ENCODE data around the gene FMN1. TPM values are rescaled to one million over a fixed set of nuclear protein-coding genes. Genes with fewer than 3 reads are reported as not detected.

The FMN1 gene
- polyA plus RNA-seq, 2 donors, result 1.0 to 2.1 TPM

DNA sequence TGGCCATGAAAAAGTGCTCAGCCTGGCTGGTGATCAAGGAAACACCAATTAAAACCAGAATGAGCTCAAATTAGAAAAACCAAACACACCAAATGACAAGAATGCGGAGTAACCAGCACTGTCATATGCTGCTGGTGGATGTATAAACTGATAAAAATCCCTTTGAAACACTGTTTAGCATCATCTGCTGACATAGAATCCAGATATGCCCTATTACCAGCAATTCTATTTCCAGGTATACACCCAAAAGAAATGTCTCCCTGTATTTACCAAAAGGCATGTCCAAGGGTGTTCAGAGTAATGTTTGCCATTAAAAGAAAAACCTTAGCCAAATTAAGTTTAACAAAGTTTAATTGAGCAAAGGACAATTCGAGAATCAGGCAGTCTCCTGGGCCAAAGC, 138.6 kb downstream of the FMN1 start:
- H3K27me3 ChIP-seq (ENCODE audit: control insufficient read depth in 1 of 2, insufficient read depth in 2 of 2, low read length in 2 of 2), result no peaks in the 10 kb centered on the region
- no peak overlapping the region for H3K27ac ChIP-seq (ENCODE audit: low read depth in 2 of 2, low read length in 1 of 2)
- H3K4me1 ChIP-seq (ENCODE audit: control insufficient read depth in 2 of 2, insufficient read depth in 2 of 2, low read length in 1 of 2), result no peaks in the 10 kb centered on the region
- H3K36me3 ChIP-seq (ENCODE audit: control insufficient read depth in 2 of 2, insufficient read depth in 2 of 2, low read length in 1 of 2), result no peaks in the 10 kb centered on the region
- no peak overlapping the region for H3K4me3 ChIP-seq (ENCODE audit: low read depth in 1 of 2, low read length in 2 of 2)
- 82 to 84% methylated on average over 2 of the region's 2 CpGs for WGBS, 2 donors
- no peaks in the 10 kb centered on the region for H3K9me3 ChIP-seq (ENCODE audit: control insufficient read depth in 2 of 2, insufficient read depth in 1 of 2, low read depth in 1 of 2, low read length in 1 of 2)

DNA sequence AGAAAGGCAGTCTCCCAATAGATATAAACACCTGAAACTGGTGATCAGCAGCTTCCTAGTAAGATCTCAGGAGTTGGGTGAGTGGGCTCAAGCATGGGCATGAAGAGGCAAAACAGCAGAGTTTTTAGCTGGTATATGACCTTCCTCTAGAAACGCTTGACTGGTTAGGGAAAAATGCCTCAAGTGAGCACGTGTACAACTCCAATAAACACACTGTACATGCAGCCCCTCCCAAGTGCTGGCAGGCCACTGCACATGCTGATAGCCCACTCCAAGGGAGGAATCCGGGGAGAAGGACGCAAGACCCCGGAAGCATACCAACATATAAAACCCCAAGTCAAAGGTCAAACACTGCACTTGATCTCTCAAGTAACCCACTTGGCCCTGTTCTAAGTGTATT, 143.0 kb downstream of the FMN1 start:
- 72 to 74% methylated on average over 5 of the region's 5 CpGs for WGBS, 2 donors
- no peaks in the 10 kb centered on the region for H3K36me3 ChIP-seq (ENCODE audit: control insufficient read depth in 2 of 2, insufficient read depth in 2 of 2, low read length in 1 of 2)
- H3K27me3 ChIP-seq (ENCODE audit: control insufficient read depth in 1 of 2, insufficient read depth in 2 of 2, low read length in 2 of 2), result no peaks in the 10 kb centered on the region
- H3K4me3 ChIP-seq (ENCODE audit: low read depth in 1 of 2, low read length in 2 of 2), result no peak overlapping the region
- no peaks in the 10 kb centered on the region for H3K4me1 ChIP-seq (ENCODE audit: control insufficient read depth in 2 of 2, insufficient read depth in 2 of 2, low read length in 1 of 2)
- no peaks in the 10 kb centered on the region for H3K9me3 ChIP-seq (ENCODE audit: control insufficient read depth in 2 of 2, insufficient read depth in 1 of 2, low read depth in 1 of 2, low read length in 1 of 2)
- no peak overlapping the region for H3K27ac ChIP-seq (ENCODE audit: low read depth in 2 of 2, low read length in 1 of 2)

DNA sequence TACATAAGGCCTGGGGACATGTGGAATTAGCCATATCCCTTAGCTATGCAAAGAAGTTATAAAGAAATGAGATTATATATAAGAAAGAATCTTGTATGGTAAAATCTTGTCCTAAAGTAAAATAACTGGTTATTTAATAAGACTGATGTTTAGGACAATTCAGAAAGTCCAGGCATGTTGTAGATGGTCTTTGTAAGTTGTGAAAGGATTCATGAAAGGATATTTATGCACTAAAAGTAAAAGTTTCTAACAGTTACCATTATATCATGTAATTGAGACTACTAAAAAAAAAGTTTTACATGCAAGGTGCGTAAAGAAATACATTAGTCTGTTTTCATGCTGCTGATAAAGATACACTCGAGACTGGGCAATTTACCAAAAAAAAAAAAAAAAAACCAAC, 146.3 kb downstream of the FMN1 start:
- peaks cover 0 to 7% of the 10 kb centered on the region in 2 donors for H3K9me3 ChIP-seq (ENCODE audit: control insufficient read depth in 2 of 2, insufficient read depth in 1 of 2, low read depth in 1 of 2, low read length in 1 of 2)
- peaks cover 0 to 3% of the 10 kb centered on the region in 2 donors for H3K4me1 ChIP-seq (ENCODE audit: control insufficient read depth in 2 of 2, insufficient read depth in 2 of 2, low read length in 1 of 2)
- no peaks in the 10 kb centered on the region for H3K36me3 ChIP-seq (ENCODE audit: control insufficient read depth in 2 of 2, insufficient read depth in 2 of 2, low read length in 1 of 2)
- H3K27me3 ChIP-seq (ENCODE audit: control insufficient read depth in 1 of 2, insufficient read depth in 2 of 2, low read length in 2 of 2), result no peaks in the 10 kb centered on the region
- WGBS, 2 donors, result 84 to 86% methylated on average over 2 of the region's 2 CpGs
- no peak overlapping the region for H3K27ac ChIP-seq (ENCODE audit: low read depth in 2 of 2, low read length in 1 of 2)
- H3K4me3 ChIP-seq (ENCODE audit: low read depth in 1 of 2, low read length in 2 of 2), result no peak overlapping the region

DNA sequence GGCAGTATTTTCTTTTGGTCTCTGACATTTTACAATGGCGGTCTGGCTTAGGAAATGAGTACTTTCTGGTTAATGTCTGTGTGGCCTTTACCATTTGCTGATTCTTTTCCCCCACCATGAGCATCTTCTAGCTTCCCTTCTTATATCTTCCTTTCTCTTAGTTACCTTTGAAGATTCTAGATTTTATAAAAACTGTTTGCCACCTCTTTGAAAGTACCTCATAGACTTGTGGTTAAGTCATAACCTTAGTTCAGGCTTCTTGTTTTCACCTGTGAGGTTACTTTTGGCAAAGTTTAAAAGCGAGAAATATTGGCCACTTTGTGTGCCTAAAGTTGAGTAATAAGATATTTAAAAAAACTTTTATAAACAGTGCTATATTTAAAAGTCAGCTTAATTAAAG, 147.4 kb downstream of the FMN1 start:
- no peak overlapping the region for H3K4me3 ChIP-seq (ENCODE audit: low read depth in 1 of 2, low read length in 2 of 2)
- H3K9me3 ChIP-seq (ENCODE audit: control insufficient read depth in 2 of 2, insufficient read depth in 1 of 2, low read depth in 1 of 2, low read length in 1 of 2), result peaks cover 0 to 7% of the 10 kb centered on the region in 2 donors
- H3K27ac ChIP-seq (ENCODE audit: low read depth in 2 of 2, low read length in 1 of 2), result no peak overlapping the region
- H3K4me1 ChIP-seq (ENCODE audit: control insufficient read depth in 2 of 2, insufficient read depth in 2 of 2, low read length in 1 of 2), result peaks cover 0 to 3% of the 10 kb centered on the region in 2 donors
- no peaks in the 10 kb centered on the region for H3K36me3 ChIP-seq (ENCODE audit: control insufficient read depth in 2 of 2, insufficient read depth in 2 of 2, low read length in 1 of 2)
- H3K27me3 ChIP-seq (ENCODE audit: control insufficient read depth in 1 of 2, insufficient read depth in 2 of 2, low read length in 2 of 2), result no peaks in the 10 kb centered on the region
- 83 to 86% methylated on average over 2 of the region's 2 CpGs for WGBS, 2 donors

DNA sequence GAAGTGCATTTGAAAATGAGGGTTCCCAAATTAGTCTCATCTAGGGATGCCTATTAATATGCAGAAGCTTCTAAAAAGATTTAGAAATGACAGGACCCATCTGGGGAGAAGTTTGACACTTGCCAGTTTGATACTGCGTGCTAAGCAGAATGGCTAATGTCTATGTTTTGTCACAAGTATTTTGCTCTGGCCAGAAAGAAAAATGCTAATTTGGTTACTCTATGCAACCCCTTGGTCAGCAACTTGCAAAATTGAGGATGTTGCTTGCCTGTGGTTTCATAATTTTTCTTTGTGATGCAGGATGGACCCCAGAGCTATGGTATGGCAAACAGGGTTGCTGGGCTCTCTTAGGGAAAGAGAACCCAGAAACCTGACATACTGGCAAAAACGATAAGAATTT, 148.2 kb downstream of the FMN1 start:
- Histone ChIP-seq H3K4me1 (ENCODE audit: control insufficient read depth in 2 of 2, insufficient read depth in 2 of 2, low read length in 1 of 2) (peaks cover 0 to 3% of the 10 kb centered on the region in 2 donors), H3K4me3 (ENCODE audit: low read depth in 1 of 2, low read length in 2 of 2) (no peak overlapping the region), H3K9me3 (ENCODE audit: control insufficient read depth in 2 of 2, insufficient read depth in 1 of 2, low read depth in 1 of 2, low read length in 1 of 2) (peaks cover 0 to 7% of the 10 kb centered on the region in 2 donors), H3K36me3 (ENCODE audit: control insufficient read depth in 2 of 2, insufficient read depth in 2 of 2, low read length in 1 of 2) (no peaks in the 10 kb centered on the region), H3K27me3 (ENCODE audit: control insufficient read depth in 1 of 2, insufficient read depth in 2 of 2, low read length in 2 of 2) (no peaks in the 10 kb centered on the region), H3K27ac (ENCODE audit: low read depth in 2 of 2, low read length in 1 of 2) (no peak overlapping the region)
- 88 to 90% methylated on average over 2 of the region's 2 CpGs for WGBS, 2 donors

DNA sequence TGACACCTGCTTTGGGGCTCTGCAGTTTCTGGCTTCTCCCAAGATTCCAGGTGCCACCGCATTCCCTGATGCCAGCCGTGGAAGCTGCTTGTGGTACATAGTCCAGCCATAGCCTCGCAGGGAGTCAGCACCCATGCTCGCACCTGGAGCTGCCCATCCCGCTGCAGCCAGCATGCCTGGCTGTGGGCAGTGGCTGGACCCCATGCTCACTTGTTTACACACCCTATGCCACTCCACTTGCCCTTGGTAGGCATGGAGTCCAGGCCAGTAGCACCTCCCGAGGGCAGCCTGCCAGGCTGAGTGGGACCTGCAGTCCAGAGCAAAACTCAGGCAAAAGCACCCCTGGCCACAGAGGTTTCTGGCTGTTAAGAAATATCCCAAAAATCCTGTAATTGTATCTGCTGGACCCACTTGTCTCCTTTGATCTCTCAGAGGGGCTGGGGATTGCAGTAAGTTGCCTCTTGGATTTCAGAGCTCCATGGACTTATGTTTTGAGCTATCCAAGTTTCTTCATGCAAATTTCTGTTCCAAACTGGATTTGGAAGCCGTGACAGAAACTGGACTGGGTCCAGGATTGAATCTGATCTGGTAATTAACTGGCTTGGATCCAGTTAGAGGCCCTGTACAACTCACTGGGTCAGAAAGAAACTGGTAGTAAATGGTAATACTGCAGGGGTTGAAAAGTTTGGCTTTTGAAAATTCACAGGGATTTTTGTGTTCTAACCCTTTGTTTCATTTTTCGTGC, 149.3 kb downstream of the FMN1 start:
- 67 to 73% methylated on average over 8 of the region's 8 CpGs for WGBS, 2 donors
- Histone ChIP-seq H3K36me3 (ENCODE audit: control insufficient read depth in 2 of 2, insufficient read depth in 2 of 2, low read length in 1 of 2) (no peaks in the 10 kb centered on the region), H3K27ac (ENCODE audit: low read depth in 2 of 2, low read length in 1 of 2) (no peak overlapping the region), H3K9me3 (ENCODE audit: control insufficient read depth in 2 of 2, insufficient read depth in 1 of 2, low read depth in 1 of 2, low read length in 1 of 2) (peaks cover 0 to 7% of the 10 kb centered on the region in 2 donors), H3K4me1 (ENCODE audit: control insufficient read depth in 2 of 2, insufficient read depth in 2 of 2, low read length in 1 of 2) (peaks cover 0 to 3% of the 10 kb centered on the region in 2 donors), H3K4me3 (ENCODE audit: low read depth in 1 of 2, low read length in 2 of 2) (no peak overlapping the region), H3K27me3 (ENCODE audit: control insufficient read depth in 1 of 2, insufficient read depth in 2 of 2, low read length in 2 of 2) (no peaks in the 10 kb centered on the region)

DNA sequence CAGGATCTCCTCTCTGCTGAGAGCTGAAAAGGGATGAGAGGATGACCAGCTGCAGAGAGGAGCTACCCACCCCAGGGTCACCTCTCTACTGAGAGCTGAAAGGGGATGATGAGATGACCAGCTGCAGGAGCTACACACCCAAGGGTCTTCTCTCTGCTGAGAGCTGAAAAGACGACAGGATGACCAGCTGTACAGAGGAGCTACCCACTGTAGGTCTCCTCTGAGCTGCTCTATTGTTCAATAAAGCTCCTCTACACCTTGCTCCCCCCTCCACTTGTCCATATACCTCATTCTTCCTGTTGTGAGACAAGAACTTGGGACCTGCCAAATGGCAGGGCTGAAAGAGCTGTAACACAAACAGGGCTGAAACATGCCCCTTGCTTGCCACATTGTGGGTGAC, 149.9 kb downstream of the FMN1 start:
- Histone ChIP-seq H3K4me1 (ENCODE audit: control insufficient read depth in 2 of 2, insufficient read depth in 2 of 2, low read length in 1 of 2) (peaks cover 0 to 3% of the 10 kb centered on the region in 2 donors), H3K9me3 (ENCODE audit: control insufficient read depth in 2 of 2, insufficient read depth in 1 of 2, low read depth in 1 of 2, low read length in 1 of 2) (peaks cover 0 to 7% of the 10 kb centered on the region in 2 donors), H3K4me3 (ENCODE audit: low read depth in 1 of 2, low read length in 2 of 2) (no peak overlapping the region), H3K27me3 (ENCODE audit: control insufficient read depth in 1 of 2, insufficient read depth in 2 of 2, low read length in 2 of 2) (no peaks in the 10 kb centered on the region), H3K27ac (ENCODE audit: low read depth in 2 of 2, low read length in 1 of 2) (no peak overlapping the region), H3K36me3 (ENCODE audit: control insufficient read depth in 2 of 2, insufficient read depth in 2 of 2, low read length in 1 of 2) (no peaks in the 10 kb centered on the region)
- WGBS, 2 donors, result 68 to 87% methylated on average over 1 of the region's 1 CpG

DNA sequence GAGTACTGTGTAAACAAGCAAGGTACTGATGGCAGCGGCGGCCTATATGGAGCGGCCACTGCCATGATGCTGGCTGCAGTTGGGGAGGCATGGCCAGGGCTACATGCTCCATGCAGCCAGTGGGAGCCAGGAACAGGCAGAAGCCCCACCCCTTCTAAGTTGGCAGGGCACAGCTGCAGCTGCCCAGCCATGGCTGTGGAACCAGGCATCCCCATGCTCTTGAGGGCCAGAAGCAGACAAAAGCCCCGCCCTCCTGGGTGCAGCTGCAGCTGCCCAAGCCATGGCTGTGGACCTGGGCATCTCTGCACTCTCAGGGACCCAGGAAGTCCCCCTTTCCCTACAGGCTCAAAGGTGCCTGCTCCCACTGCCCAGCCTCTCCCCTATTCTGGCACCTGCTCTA, 150.9 kb downstream of the FMN1 start:
- 81 to 85% methylated on average over 4 of the region's 4 CpGs for WGBS, 2 donors
- peaks cover 0 to 3% of the 10 kb centered on the region in 2 donors for H3K4me1 ChIP-seq (ENCODE audit: control insufficient read depth in 2 of 2, insufficient read depth in 2 of 2, low read length in 1 of 2)
- no peaks in the 10 kb centered on the region for H3K27me3 ChIP-seq (ENCODE audit: control insufficient read depth in 1 of 2, insufficient read depth in 2 of 2, low read length in 2 of 2)
- H3K27ac ChIP-seq (ENCODE audit: low read depth in 2 of 2, low read length in 1 of 2), result no peak overlapping the region
- H3K9me3 ChIP-seq (ENCODE audit: control insufficient read depth in 2 of 2, insufficient read depth in 1 of 2, low read depth in 1 of 2, low read length in 1 of 2), result peaks cover 0 to 7% of the 10 kb centered on the region in 2 donors
- no peak overlapping the region for H3K4me3 ChIP-seq (ENCODE audit: low read depth in 1 of 2, low read length in 2 of 2)
- H3K36me3 ChIP-seq (ENCODE audit: control insufficient read depth in 2 of 2, insufficient read depth in 2 of 2, low read length in 1 of 2), result no peaks in the 10 kb centered on the region

DNA sequence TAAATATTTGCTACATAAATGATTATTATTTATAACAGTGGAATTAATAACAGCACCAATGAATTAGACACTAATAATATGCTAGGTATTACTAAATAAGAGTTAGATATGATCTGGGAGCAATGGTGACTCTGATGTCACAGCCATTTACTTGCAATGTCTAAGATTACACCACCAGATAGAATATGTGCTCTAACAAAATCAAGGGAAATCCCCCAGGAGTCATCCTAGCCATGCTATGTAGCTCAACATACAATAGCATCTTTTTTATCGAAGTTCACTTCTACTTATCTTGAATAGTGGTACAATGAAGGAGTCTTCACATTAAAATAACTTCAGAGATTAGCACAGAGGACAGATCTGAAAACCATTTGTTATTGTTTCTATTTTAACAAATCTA, 154.0 kb downstream of the FMN1 start:
- 84 to 88% methylated on average over 1 of the region's 1 CpG for WGBS, 2 donors
- Histone ChIP-seq H3K4me1 (ENCODE audit: control insufficient read depth in 2 of 2, insufficient read depth in 2 of 2, low read length in 1 of 2) (peaks cover 0 to 3% of the 10 kb centered on the region in 2 donors), H3K9me3 (ENCODE audit: control insufficient read depth in 2 of 2, insufficient read depth in 1 of 2, low read depth in 1 of 2, low read length in 1 of 2) (peaks cover 0 to 7% of the 10 kb centered on the region in 2 donors), H3K4me3 (ENCODE audit: low read depth in 1 of 2, low read length in 2 of 2) (no peak overlapping the region), H3K36me3 (ENCODE audit: control insufficient read depth in 2 of 2, insufficient read depth in 2 of 2, low read length in 1 of 2) (no peaks in the 10 kb centered on the region), H3K27me3 (ENCODE audit: control insufficient read depth in 1 of 2, insufficient read depth in 2 of 2, low read length in 2 of 2) (no peaks in the 10 kb centered on the region), H3K27ac (ENCODE audit: low read depth in 2 of 2, low read length in 1 of 2) (no peak overlapping the region)

DNA sequence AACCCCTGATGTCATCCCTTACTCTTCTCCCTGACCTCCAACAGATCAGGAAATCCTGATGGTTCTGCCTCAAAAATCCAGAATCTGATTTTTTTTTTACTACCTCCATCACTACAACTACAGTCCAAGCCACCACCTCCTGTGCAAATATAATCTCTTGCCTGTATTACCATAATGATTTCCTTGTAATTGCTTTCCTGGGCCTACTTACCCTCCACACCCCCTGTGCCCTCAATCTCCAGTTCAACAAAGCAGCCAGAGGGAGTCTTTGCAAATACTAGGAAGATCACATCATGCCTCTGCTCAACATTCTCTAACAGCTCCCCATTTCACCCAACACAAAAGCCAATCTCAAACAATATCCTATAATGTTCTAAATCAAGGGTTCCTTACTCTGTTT, 159.9 kb downstream of the FMN1 start:
- no peak overlapping the region for H3K4me3 ChIP-seq (ENCODE audit: low read depth in 1 of 2, low read length in 2 of 2)
- H3K27me3 ChIP-seq (ENCODE audit: control insufficient read depth in 1 of 2, insufficient read depth in 2 of 2, low read length in 2 of 2), result no peaks in the 10 kb centered on the region
- no peaks in the 10 kb centered on the region for H3K9me3 ChIP-seq (ENCODE audit: control insufficient read depth in 2 of 2, insufficient read depth in 1 of 2, low read depth in 1 of 2, low read length in 1 of 2)
- no peak overlapping the region for H3K27ac ChIP-seq (ENCODE audit: low read depth in 2 of 2, low read length in 1 of 2)
- no peaks in the 10 kb centered on the region for H3K4me1 ChIP-seq (ENCODE audit: control insufficient read depth in 2 of 2, insufficient read depth in 2 of 2, low read length in 1 of 2)
- no peaks in the 10 kb centered on the region for H3K36me3 ChIP-seq (ENCODE audit: control insufficient read depth in 2 of 2, insufficient read depth in 2 of 2, low read length in 1 of 2)

Data from esophagus (tissue), 2 donors.